ENCODE measurements around the gene DNM2. TPM values are rescaled to one million over a fixed set of nuclear protein-coding genes. Genes with fewer than 3 reads are reported as not detected.

The DNM2 gene
- total and polyA plus RNA-seq, 2 of the 13 experiments (the other 11 are each of a cell fraction or from before 2014, with no cell fraction given), result 41.7 to 59.8 TPM

GRCh38 chr19:10717356-10718204, at the start of gene DNM2 (continued):
- TF ChIP-seq ZNF142 (CRISPR knock-in tag; IDR thresholded peaks at IDR 0.05), result peak; percentile 98
- no peak for TF ChIP-seq SCMH1 (CRISPR knock-in tag; IDR thresholded peaks at IDR 0.05; ENCODE audit: borderline replicate concordance)
- TF ChIP-seq SMYD3 (CRISPR knock-in tag; IDR thresholded peaks at IDR 0.05), result no peak
- TF ChIP-seq PCBP1 (IDR thresholded peaks at IDR 0.05; ENCODE audit: borderline replicate concordance, low read depth, low read length), result no peak
- no peak for TF ChIP-seq CBFB (CRISPR knock-in tag; IDR thresholded peaks at IDR 0.05)
- peak; percentile 16; the same call in 1 of the 2 replicates for TF ChIP-seq SPEN (CRISPR knock-in tag; IDR thresholded peaks at IDR 0.05; ENCODE audit: low read depth)
- 0 out of 2 replicates have a peak, but pooled peaks have one; percentile 42 for TF ChIP-seq KMT2B (CRISPR knock-in tag; IDR thresholded peaks at IDR 0.05)
- peak; percentile 58 for TF ChIP-seq POLR2AphosphoS5 (IDR thresholded peaks at IDR 0.05; ENCODE audit: low read depth, low read length)
- TF ChIP-seq GTF2F1 (IDR thresholded peaks at IDR 0.05; ENCODE audit: low read length), result no peak
- TF ChIP-seq ZNF646 (CRISPR knock-in tag; IDR thresholded peaks at IDR 0.05), result no peak
- TF ChIP-seq ZNF7 (CRISPR knock-in tag; IDR thresholded peaks at IDR 0.05), result no peak
- peak; percentile 63 for TF ChIP-seq ZMYM4 (CRISPR knock-in tag; IDR thresholded peaks at IDR 0.05)
- no peak for TF ChIP-seq ZNF432 (CRISPR knock-in tag; IDR thresholded peaks at IDR 0.05; ENCODE audit: borderline replicate concordance)
- TF ChIP-seq ZNF569 (CRISPR knock-in tag; IDR thresholded peaks at IDR 0.05; ENCODE audit: borderline replicate concordance), result no peak
- TF ChIP-seq FOXK2 (IDR thresholded peaks at IDR 0.05), result peak; percentile 84
- TF ChIP-seq ZNF3 (CRISPR knock-in tag; IDR thresholded peaks at IDR 0.05), result no peak
- TF ChIP-seq ZMYM2 (CRISPR knock-in tag; IDR thresholded peaks at IDR 0.05), result no peak

Measured in HepG2 (cell line).